Liver (tissue), 9 donors: ENCODE results near the gene CA5A. TPM values are rescaled to one million over a fixed set of nuclear protein-coding genes. Genes with fewer than 3 reads are reported as not detected.

Experiments
- DNase-seq: peaks from one replicate; pipeline ENCODE4 v3.0.0-alpha.2; 2017; ENCODE audit warnings: low spot score
- H3K27ac ChIP-seq, 2 donors: one replicate each; pipeline ENCODE4 v1.7.0; 2013; ENCODE audit warnings: inconsistent platforms in 2 of 2, low read length in 2 of 2, control low read depth in 1 of 2, low read depth in 1 of 2, mild to moderate bottlenecking in 1 of 2
- H3K27me3 ChIP-seq, 4 donors: one replicate each; pipeline versions ENCODE4 v1.6.1 to v1.7.0; 2013; ENCODE audit warnings: low read length in 3 of 4, inconsistent platforms in 1 of 4, mild to moderate bottlenecking in 1 of 4, moderate library complexity in 1 of 4; ENCODE audit not compliant: control insufficient read depth in 4 of 4, insufficient read depth in 4 of 4
- H3K36me3 ChIP-seq, 4 donors: one replicate each; pipeline versions ENCODE4 v1.6.1 to v1.7.0; 2013; ENCODE audit warnings: low read length in 3 of 4, mild to moderate bottlenecking in 3 of 4, low read depth in 1 of 4, moderate library complexity in 1 of 4; ENCODE audit not compliant: control insufficient read depth in 4 of 4, insufficient read depth in 3 of 4
- H3K4me1 ChIP-seq, 4 donors: one replicate each; pipeline versions ENCODE4 v1.6.1 to v1.7.0; 2013; ENCODE audit warnings: low read length in 3 of 4, mild to moderate bottlenecking in 3 of 4, moderate library complexity in 1 of 4; ENCODE audit not compliant: control insufficient read depth in 4 of 4, insufficient read depth in 4 of 4
- H3K4me3 ChIP-seq, 3 donors: one replicate each; pipeline versions ENCODE4 v1.6.1 to v1.7.0; 2013; ENCODE audit warnings: low read length in 3 of 3, control low read depth in 1 of 3, low read depth in 1 of 3, mild to moderate bottlenecking in 1 of 3
- H3K9ac ChIP-seq, 2 donors: one replicate each; pipeline ENCODE4 v1.7.0; 2013; ENCODE audit warnings: low read length in 2 of 2, mild to moderate bottlenecking in 2 of 2, moderate library complexity in 2 of 2, control low read depth in 1 of 2, low read depth in 1 of 2
- H3K9me3 ChIP-seq, 4 donors: one replicate each; pipeline versions ENCODE4 v1.6.1 to v1.7.0; 2013; ENCODE audit warnings: low read length in 3 of 4; ENCODE audit not compliant: control insufficient read depth in 4 of 4
- EGR1 ChIP-seq, 2 donors: IDR thresholded peaks; 2 replicates each; pipeline ENCODE4 v1.6.1; 2016 to 2018; ENCODE audit warnings: antibody characterized with exemption in 2 of 2, low read depth in 2 of 2
- FOXA1 ChIP-seq: IDR thresholded peaks from 2 replicates; pipeline ENCODE4 v1.6.1; 2016; ENCODE audit warnings: antibody characterized with exemption
- FOXA2 ChIP-seq: IDR thresholded peaks from 2 replicates; pipeline ENCODE4 v1.6.1; 2016; ENCODE audit warnings: antibody characterized with exemption
- GABPA ChIP-seq, 2 donors: IDR thresholded peaks in 1 of 2; conservative IDR thresholded peaks in 1 of 2; 2 replicates each; pipeline ENCODE4 v1.6.1; 2016; ENCODE audit warnings: antibody characterized with exemption in 2 of 2, mild to moderate bottlenecking in 1 of 2, moderate library complexity in 1 of 2
- HNF4A ChIP-seq, 2 donors: conservative IDR thresholded peaks; 2 replicates each; pipeline ENCODE4 v1.6.1; 2016; ENCODE audit warnings: antibody characterized with exemption in 2 of 2, mild to moderate bottlenecking in 2 of 2
- HNF4G ChIP-seq: IDR thresholded peaks from 2 replicates; pipeline ENCODE4 v1.6.1; 2016; ENCODE audit warnings: antibody characterized with exemption
- JUND ChIP-seq, 2 donors: IDR thresholded peaks; 2 replicates each; pipeline ENCODE4 v1.6.1; 2016; ENCODE audit warnings: antibody characterized with exemption in 2 of 2
- NR2F2 ChIP-seq: IDR thresholded peaks from 2 replicates; pipeline ENCODE4 v1.6.1; 2016; ENCODE audit warnings: antibody characterized with exemption
- RAD21 ChIP-seq, 2 donors: IDR thresholded peaks; 2 replicates each; pipeline ENCODE4 v1.6.1; 2016; ENCODE audit warnings: antibody characterized with exemption in 2 of 2, mild to moderate bottlenecking in 2 of 2
- RXRA ChIP-seq, 2 donors: IDR thresholded peaks; 2 replicates each; pipeline ENCODE4 v1.6.1; 2017 to 2018; ENCODE audit warnings: antibody characterized with exemption in 2 of 2, mild to moderate bottlenecking in 1 of 2
- SP1 ChIP-seq: IDR thresholded peaks from 2 replicates; pipeline ENCODE4 v1.6.1; 2018; ENCODE audit warnings: antibody characterized with exemption, mild to moderate bottlenecking
- TAF1 ChIP-seq: conservative IDR thresholded peaks from 2 replicates; pipeline ENCODE4 v1.6.1; 2016; ENCODE audit warnings: antibody characterized with exemption, mild to moderate bottlenecking
- YY1 ChIP-seq: IDR thresholded peaks from 2 replicates; pipeline ENCODE4 v1.6.1; 2016; ENCODE audit warnings: antibody characterized with exemption, mild to moderate bottlenecking
- WGBS: extraction: QIAGEN DNeasy Blood & Tissue Kit; methylation state at CpG from one replicate; pipeline ENCODE4 v1.1.7; 2013; 5-methylcytosine and 5-hydroxymethylcytosine counted together
- polyA plus RNA-seq, 2 donors: library from polyadenylated mRNA; stranded (reverse) in 1 of 2; unstranded in 1 of 2; fragments of 200-250 nt in 1 of 2; fragments of >200 nt in 1 of 2; fragmentation: Nextera tagmentation in 1 of 2; extraction: Ambion mirVana in 1 of 2; gene quantifications; one replicate each; pipeline versions ENCODE4 v1.2.1 to v1.2.3, GENCODE V29; 2013 to 2015
- total RNA-seq, 2 donors: library from RNA; depleted of rRNA; stranded (reverse); fragments of >200 nt; gene quantifications; one replicate each; pipeline ENCODE4 v1.2.3, GENCODE V29; 2014
- TF ChIP-seq, protein P1 (sequence below): IDR thresholded peaks from 2 replicates; pipeline ENCODE4 v1.6.1; 2016; ENCODE audit warnings: antibody characterized with exemption, mild to moderate bottlenecking
- TF ChIP-seq, protein P2 (sequence below): fragments of 150-350 bp; IDR thresholded peaks from 2 replicates; pipeline ENCODE4 v1.5.1; 2017; ENCODE audit warnings: improper control_type of control experiment, low read depth, low read length; ENCODE audit not compliant: missing input control
- TF ChIP-seq, protein P3 (sequence below): IDR thresholded peaks from 2 replicates; pipeline ENCODE4 v1.6.1; 2016; ENCODE audit warnings: antibody characterized with exemption
- TF ChIP-seq, protein P4 (sequence below): IDR thresholded peaks from 2 replicates; pipeline ENCODE4 v1.6.1; 2016; ENCODE audit warnings: antibody characterized with exemption
- TF ChIP-seq, protein P5 (sequence below): IDR thresholded peaks from 2 replicates; pipeline ENCODE4 v1.6.1; 2016; ENCODE audit warnings: antibody characterized with exemption
- donor health status: healthy.
- donor health status: healthy.
- donor health status: healthy.
- donor health status: healthy.
- donor health status: healthy.

The CA5A gene
- total and polyA plus RNA-seq, 4 donors: 12.3 to 66.8 (median 33.6) TPM

DNA sequence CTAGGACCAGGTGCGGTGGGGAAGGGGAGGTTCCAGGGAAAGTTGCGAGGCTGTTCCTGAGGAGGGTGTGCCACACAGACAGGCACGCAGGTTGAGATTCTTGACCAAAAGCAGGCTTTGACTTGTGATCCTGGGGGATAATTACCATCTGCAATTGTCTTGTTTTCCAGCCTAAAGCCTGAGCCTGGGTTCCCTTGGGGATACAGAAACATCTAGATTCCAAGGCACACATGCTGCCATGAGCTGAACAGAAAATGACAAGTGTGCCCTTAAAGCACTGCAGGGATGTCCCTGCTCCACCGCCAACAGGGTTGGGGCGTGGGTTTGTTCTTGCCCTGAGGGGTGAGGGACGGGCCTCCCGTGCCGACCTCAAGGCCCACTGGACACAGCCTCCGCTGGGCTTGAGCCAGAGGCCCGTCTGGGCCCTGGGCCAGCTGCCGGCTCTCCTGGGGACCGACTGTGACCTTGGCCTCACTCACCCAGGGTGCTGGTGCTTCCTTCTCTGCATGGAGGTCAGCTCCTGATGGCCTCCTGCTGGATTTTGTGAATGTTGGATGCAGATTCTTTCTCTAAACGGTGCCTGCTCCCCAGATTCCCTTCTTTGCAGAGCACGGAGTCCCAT, 14.0 kb downstream of the CA5A start:
- H3K4me1 ChIP-seq: peaks cover 9 to 35% (median 23%) of the 10 kb centered on the region in 4 donors
- H3K36me3 ChIP-seq: peaks cover 3 to 30% (median 11%) of the 10 kb centered on the region in 4 donors
- no peaks in the 10 kb centered on the region for H3K9me3 ChIP-seq
- 38% methylated on average over 14 of the region's 14 CpGs for WGBS
- H3K27ac ChIP-seq: peak overlapping the region in 1 of 2 donors; percentile 21
- H3K27me3 ChIP-seq: no peaks in the 10 kb centered on the region
- DNase-seq: peak; percentile 52
- TF ChIP-seq, protein P1, sequence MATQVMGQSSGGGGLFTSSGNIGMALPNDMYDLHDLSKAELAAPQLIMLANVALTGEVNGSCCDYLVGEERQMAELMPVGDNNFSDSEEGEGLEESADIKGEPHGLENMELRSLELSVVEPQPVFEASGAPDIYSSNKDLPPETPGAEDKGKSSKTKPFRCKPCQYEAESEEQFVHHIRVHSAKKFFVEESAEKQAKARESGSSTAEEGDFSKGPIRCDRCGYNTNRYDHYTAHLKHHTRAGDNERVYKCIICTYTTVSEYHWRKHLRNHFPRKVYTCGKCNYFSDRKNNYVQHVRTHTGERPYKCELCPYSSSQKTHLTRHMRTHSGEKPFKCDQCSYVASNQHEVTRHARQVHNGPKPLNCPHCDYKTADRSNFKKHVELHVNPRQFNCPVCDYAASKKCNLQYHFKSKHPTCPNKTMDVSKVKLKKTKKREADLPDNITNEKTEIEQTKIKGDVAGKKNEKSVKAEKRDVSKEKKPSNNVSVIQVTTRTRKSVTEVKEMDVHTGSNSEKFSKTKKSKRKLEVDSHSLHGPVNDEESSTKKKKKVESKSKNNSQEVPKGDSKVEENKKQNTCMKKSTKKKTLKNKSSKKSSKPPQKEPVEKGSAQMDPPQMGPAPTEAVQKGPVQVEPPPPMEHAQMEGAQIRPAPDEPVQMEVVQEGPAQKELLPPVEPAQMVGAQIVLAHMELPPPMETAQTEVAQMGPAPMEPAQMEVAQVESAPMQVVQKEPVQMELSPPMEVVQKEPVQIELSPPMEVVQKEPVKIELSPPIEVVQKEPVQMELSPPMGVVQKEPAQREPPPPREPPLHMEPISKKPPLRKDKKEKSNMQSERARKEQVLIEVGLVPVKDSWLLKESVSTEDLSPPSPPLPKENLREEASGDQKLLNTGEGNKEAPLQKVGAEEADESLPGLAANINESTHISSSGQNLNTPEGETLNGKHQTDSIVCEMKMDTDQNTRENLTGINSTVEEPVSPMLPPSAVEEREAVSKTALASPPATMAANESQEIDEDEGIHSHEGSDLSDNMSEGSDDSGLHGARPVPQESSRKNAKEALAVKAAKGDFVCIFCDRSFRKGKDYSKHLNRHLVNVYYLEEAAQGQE: no peak
- TF ChIP-seq HNF4G: no peak
- peak in 1 of 2 donors; percentile 35 for TF ChIP-seq RAD21 (IDR thresholded peaks at IDR 0.05)
- TF ChIP-seq, protein P2, sequence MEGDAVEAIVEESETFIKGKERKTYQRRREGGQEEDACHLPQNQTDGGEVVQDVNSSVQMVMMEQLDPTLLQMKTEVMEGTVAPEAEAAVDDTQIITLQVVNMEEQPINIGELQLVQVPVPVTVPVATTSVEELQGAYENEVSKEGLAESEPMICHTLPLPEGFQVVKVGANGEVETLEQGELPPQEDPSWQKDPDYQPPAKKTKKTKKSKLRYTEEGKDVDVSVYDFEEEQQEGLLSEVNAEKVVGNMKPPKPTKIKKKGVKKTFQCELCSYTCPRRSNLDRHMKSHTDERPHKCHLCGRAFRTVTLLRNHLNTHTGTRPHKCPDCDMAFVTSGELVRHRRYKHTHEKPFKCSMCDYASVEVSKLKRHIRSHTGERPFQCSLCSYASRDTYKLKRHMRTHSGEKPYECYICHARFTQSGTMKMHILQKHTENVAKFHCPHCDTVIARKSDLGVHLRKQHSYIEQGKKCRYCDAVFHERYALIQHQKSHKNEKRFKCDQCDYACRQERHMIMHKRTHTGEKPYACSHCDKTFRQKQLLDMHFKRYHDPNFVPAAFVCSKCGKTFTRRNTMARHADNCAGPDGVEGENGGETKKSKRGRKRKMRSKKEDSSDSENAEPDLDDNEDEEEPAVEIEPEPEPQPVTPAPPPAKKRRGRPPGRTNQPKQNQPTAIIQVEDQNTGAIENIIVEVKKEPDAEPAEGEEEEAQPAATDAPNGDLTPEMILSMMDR: no peak
- TF ChIP-seq EGR1 (IDR thresholded peaks at IDR 0.05; ENCODE audit: low read depth in 2 of 2): no peak
- TF ChIP-seq FOXA2: no peak
- no peak for TF ChIP-seq JUND (IDR thresholded peaks at IDR 0.05)
- TF ChIP-seq, protein P3, sequence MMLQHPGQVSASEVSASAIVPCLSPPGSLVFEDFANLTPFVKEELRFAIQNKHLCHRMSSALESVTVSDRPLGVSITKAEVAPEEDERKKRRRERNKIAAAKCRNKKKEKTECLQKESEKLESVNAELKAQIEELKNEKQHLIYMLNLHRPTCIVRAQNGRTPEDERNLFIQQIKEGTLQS: no peak
- TF ChIP-seq FOXA1: no peak
- peak; percentile 74 to 79 for TF ChIP-seq RXRA (IDR thresholded peaks at IDR 0.05)
- TF ChIP-seq, protein P4, sequence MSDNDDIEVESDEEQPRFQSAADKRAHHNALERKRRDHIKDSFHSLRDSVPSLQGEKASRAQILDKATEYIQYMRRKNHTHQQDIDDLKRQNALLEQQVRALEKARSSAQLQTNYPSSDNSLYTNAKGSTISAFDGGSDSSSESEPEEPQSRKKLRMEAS: no peak
- TF ChIP-seq SP1: peak; percentile 21
- no peak for TF ChIP-seq TAF1
- no peak for TF ChIP-seq GABPA (IDR thresholded peaks at IDR 0.05 in 1 of 2, conservative IDR thresholded peaks at IDR 0.05 in 1 of 2)
- peak; percentile 39 for TF ChIP-seq YY1
- TF ChIP-seq, protein P5, sequence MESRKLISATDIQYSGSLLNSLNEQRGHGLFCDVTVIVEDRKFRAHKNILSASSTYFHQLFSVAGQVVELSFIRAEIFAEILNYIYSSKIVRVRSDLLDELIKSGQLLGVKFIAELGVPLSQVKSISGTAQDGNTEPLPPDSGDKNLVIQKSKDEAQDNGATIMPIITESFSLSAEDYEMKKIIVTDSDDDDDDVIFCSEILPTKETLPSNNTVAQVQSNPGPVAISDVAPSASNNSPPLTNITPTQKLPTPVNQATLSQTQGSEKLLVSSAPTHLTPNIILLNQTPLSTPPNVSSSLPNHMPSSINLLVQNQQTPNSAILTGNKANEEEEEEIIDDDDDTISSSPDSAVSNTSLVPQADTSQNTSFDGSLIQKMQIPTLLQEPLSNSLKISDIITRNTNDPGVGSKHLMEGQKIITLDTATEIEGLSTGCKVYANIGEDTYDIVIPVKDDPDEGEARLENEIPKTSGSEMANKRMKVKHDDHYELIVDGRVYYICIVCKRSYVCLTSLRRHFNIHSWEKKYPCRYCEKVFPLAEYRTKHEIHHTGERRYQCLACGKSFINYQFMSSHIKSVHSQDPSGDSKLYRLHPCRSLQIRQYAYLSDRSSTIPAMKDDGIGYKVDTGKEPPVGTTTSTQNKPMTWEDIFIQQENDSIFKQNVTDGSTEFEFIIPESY: no peak
- peak; percentile 80 for TF ChIP-seq NR2F2
- TF ChIP-seq HNF4A (conservative IDR thresholded peaks at IDR 0.05): peak; percentile 56 to 67
- H3K4me3 ChIP-seq: no peak overlapping the region
- no peak overlapping the region for H3K9ac ChIP-seq
